ENCODE measurements around the gene C7orf33.
"Not testable (repeated sequence)": the region's sequence is repeated elsewhere in the genome, so short reads cannot be mapped to it uniquely, and the experiment has no call there.

The C7orf33 gene, protein sequence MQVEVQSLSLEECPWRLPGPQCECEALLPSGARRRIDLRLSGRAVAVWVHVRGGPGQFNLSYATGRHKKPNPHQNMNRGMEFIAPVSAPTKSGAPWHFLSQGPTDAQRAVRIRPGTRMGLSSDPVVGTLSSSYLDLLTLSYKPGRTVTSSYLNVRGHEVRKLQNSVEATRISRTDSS

GRCh38 chr7:148590471-148590870 is at the start of gene C7orf33:
Gene C7orf33 (plus strand): TSS chr7:148590766. CDS start chr7:148590926, 160 bp downstream.
- no peak for DNase-seq

GRCh38 chr7:148541891-148542504 is 48.6 kb upstream of the C7orf33 start:
- DNase-seq = no peak

DNA sequence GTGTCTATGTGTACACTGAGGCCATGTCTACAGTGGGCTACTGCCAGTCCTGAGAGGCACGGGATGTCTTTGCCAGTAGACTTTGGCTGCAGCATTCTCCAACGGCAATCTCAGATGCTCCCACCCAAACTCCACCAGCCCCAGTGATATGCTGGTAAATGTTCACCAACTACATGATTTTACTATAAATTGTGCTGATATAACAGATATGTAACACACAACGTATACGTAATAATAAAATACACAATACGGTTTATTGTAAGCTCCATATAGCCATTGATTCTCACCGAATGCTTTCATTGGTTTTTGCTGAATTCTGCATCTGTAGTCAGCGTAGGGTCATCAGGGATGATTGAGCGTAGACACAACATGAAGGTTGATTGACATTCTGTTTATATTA is 47.3 kb upstream of the C7orf33 start:
- no peak for DNase-seq

- DNase-seq = no peak
Observed at GRCh38 chr7:148545172-148545571, 45.4 kb upstream of the C7orf33 start.

DNA sequence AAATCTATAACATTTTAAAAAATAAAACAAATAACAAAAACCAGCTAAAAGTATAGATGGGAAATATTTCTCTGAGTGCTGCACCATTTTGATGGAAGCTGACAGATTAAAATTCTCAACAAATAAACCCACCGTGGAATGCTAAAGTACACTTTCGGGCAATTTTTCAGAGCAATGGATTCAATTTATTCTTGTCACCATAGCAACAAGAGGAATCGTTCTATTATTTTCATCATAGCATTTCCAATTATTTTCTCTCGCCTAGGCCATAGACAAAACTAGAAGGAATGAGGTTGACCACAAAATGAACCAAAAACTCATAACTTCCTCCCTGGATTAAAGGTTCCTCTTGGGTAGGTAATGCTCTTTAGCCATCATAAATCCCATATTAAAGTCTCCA is 44.6 kb upstream of the C7orf33 start:
- no peak for DNase-seq

DNA sequence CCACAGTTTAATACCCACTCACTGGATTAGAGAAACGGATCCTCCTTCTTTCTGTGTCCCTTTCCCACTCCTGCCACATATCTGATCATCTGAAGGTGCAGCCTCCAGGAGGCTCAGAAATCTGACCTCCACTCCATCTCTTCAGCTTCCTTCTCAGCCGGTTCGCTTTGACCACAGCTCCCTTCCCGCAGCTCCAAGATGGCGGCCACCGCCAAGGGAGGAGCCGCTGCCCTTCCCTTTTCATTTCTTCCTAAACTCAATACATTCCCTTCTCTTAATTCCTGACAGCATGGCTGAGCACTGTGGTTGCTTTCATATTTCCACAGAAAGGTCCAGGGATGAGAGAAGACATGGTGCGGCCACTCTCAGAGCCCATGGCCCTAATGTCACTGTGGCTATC is 43.7 kb upstream of the C7orf33 start:
- DNase-seq = no peak

GRCh38 chr7:148547951-148548350 is 42.6 kb upstream of the C7orf33 start:
- no peak for DNase-seq

GRCh38 chr7:148553979-148554378 is 36.6 kb upstream of the C7orf33 start:
- no peak for DNase-seq

DNA sequence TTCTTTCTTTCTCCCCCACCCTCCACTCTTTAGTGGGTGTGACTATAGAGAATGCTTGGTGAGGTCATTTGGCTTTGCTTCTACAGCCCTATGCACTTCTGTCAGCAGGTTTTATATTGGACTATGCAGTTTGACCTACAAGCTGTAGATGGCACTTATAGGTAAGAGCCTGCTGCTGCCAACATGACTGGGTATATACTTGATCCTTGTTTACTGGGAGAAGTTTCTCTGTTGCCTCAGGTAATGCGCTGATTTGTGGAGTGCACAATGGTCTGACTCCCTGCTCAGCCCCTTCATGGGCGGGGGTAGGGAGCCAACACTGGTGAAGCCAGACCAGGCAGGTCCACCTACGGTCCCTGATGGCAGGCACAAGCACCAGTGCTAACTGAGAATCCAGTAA is 33.7 kb upstream of the C7orf33 start:
- no peak for DNase-seq

- DNase-seq = no peak
Observed at GRCh38 chr7:148558914-148559313, 31.7 kb upstream of the C7orf33 start.

- no peak for DNase-seq
Observed at GRCh38 chr7:148561099-148561498, 29.5 kb upstream of the C7orf33 start.

DNA sequence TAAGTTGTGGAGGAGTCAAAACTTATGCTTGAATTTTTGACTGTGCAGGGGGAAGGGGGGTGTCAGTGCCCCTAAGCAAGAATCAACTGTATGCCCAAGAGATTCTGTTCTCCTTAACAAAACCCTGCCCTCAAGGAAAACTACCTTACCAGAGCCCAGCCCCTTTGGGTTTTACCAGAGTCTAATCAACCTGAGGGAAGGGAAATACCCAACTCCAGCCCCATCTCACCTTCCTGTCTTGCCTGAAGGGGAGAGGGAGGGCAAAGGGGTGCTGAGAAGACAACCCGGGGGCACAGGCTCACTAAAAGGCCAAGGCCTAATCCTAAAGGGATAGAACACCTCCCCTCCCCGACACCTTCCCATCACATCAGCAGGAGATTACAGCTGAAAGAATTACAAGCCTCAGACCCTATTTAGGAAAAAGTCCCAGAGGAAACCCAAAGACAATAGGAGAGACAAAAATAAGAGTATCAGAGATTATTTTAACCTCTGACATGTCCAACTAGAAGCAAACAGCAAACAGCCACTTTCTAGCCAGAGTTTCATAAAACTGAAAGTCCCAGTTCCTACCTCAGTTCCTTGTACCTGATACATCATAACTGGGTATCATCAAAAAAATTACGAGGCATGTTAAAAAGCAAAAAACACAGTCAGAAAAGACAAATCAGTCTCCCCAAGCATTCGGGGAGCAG is 26.8 kb upstream of the C7orf33 start:
- DNase-seq = no peak

DNA sequence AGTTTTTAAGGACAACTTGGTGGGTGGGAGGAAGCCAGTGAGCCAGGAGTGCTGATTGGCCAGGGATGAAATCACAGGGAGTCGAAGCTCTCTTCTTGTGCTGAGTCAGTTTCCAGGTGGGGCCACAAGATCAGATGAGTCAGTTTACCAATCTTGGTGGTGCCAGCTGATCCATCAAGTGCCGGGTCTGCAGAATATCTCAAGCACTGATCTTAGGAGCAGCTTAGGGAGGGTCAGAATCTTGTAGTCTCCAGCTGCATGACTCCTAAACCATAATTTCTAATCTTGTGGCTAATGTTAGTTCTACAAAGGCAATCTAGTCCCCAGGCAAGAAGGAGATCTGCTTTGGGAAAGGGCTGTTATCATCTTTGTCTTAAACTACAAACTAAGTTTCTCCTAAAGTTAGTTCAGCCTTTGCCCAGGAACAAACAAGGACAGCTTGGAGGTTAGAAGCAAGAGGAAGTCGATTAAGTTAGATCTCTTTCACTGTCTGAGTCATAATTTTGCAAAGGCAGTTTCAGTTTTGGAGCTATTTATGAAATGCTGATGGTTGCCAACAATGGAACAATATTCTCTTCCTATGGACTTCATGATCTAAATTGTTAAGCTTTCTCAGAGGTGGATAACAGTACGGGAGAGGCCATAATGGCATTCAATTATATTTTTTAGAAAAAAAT is 26.2 kb upstream of the C7orf33 start:
- DNase-seq = peak in 1 of 2 donors; percentile 69

GRCh38 chr7:148566736-148567135 is 23.8 kb upstream of the C7orf33 start:
- DNase-seq = no peak

- DNase-seq = no peak
Observed at GRCh38 chr7:148567524-148567923, 23.0 kb upstream of the C7orf33 start.

GRCh38 chr7:148570510-148570909 is 20.1 kb upstream of the C7orf33 start:
- DNase-seq = no peak

DNA sequence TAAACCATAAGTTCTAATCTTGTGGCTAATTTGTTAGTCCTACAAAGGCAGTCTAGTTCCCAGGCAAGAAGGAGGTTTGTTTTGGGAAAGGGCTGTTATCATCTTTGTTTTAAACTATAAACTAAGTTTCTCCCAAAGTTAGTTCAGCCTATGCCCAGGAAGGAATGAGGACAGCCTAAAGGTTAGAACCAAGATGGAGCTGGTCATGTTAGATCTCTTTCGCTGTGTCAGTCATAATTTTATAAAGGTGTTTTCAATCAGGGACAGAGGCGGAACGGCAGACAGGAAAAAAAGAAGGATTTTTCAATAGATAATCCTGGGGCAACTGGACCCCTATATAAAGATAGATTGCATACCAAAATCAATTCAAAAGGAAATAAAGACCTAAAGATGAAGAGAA is 19.6 kb upstream of the C7orf33 start:
- not testable (repeated sequence) for DNase-seq

GRCh38 chr7:148571381-148571780 is 19.2 kb upstream of the C7orf33 start:
- DNase-seq = no peak

DNA sequence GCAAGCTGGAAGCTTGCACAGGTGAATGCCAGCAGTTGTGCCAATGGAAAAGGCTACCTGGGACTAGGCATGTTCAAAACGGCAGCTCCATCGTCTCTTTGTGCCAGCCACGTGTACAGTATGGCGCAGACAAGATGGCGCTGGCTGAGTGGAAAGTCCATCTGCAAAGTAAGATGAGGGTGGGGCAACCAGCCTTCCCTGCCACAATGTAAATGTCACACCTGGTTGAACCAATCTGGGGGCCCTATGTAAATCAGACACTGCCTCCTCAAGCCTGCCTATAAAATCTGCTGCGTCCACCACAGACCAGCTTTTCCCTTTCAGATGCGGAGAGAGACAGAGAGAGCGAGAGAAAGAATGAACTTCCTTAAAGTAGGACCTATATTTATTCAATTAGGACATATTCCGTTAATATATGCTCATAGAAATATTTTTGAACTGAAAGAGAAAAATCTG is 18.5 kb upstream of the C7orf33 start:
- no peak for DNase-seq

GRCh38 chr7:148573581-148573980 is 17.0 kb upstream of the C7orf33 start:
- not testable (repeated sequence) for DNase-seq

DNA sequence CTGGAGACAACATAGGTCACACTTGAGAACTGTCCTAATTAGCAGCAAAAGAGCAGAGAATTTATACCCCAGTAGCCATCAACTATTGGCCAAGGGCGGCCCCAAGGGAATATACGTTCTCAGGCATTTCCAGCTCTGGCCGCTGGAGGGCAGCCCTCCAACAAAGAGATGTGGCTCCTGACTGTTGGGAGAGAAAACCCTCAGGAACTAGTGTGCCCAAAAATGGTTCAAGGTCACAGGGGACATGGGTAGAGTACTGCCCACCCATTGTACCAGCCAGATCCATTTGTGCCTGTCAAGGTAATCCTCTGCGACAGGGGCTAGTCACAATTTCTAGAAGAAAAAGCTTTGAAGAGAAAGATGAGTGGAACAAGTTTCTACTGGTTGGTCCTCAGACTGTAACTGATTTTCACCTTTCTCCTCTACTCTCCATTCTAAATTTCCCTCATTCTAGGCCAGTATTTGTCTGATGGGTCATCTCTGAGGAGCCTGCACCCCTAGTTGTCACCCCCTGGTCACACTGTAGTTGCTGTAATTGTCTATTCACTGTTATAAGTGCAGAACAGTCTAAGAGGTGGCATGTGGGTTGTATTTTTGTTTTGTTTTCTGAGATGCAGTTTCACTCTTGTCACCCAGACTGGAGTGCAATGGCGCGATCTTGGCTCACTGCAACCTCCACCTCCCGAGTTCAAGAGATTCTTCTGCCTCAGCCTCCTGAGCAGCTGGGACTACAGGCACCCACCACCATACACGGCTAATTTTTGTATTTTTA is 14.7 kb upstream of the C7orf33 start:
- peak; percentile 19 to 68 for DNase-seq

DNA sequence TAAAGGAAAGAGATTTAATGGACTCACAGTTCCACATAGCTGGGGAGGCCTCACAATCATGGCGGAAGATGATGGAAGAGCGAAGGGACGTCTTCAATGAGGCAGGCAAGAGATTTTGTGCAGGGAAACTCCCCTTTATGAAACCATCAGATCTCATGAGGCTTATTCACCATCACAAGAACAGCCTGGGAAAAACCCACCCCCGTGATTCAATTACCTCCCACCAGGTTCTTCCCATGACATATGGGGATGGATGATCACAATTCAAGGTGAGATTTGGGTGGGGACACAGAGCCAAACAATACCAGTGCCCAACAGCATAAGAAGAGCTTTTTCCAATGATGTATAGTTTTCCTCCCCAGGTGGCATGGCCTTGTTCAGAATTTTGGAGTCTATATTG is 11.2 kb upstream of the C7orf33 start:
- no peak for DNase-seq

DNA sequence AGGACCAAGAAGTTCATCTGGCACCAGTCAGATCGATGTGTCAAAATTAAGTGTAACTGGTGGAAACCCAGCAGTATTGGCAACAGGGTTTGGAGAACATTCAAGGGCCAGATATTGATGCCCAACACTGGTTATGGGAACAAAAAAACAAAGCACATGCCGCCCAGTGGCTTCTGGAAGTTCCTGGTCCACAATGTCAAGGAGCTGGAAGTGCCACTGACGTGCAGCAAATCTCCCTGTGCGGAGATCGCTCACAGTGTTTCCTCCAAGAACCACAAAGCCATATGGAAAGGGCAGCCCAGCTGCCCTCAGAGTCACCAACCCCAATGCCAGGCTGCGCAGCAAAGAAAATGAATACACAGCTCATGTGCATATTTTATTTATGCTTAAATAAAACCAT is 10.1 kb upstream of the C7orf33 start:
- DNase-seq = no peak
